Ishikawa (cell line): ENCODE results near the gene TP73.

Experiments
- CEBPB ChIP-seq: IDR thresholded peaks from 2 replicates; pipeline ENCODE4 v1.6.1; 2012
- EP300 ChIP-seq: IDR thresholded peaks from 2 replicates; pipeline ENCODE4 v1.6.1; 2012; ENCODE audit warnings: borderline replicate concordance
- FOXM1 ChIP-seq: IDR thresholded peaks from 2 replicates; pipeline ENCODE4 v1.6.1; 2012; ENCODE audit warnings: low read depth, borderline replicate concordance
- RAD21 ChIP-seq: IDR thresholded peaks from 2 replicates; pipeline ENCODE4 v1.6.1; 2012; ENCODE audit warnings: low read depth
- TCF12 ChIP-seq: IDR thresholded peaks from 2 replicates; pipeline ENCODE4 v1.6.1; 2012; ENCODE audit warnings: low read depth
- YY1 ChIP-seq: IDR thresholded peaks from 2 replicates; pipeline ENCODE4 v1.6.1; 2012; ENCODE audit warnings: low read depth
- TF ChIP-seq, protein P1 (sequence below): IDR thresholded peaks from 2 replicates; pipeline ENCODE4 v1.6.1; 2012

- TF ChIP-seq RAD21 (no peak), CEBPB (no peak), YY1 (no peak), EP300 (no peak), FOXM1 (no peak), TCF12 (no peak)
- TF ChIP-seq, protein P1, sequence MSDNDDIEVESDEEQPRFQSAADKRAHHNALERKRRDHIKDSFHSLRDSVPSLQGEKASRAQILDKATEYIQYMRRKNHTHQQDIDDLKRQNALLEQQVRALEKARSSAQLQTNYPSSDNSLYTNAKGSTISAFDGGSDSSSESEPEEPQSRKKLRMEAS = no peak
Measured at GRCh38 chr1:3651026-3651929, 1.0 kb upstream of the TP73 start.
